AML-193 (cell line): ENCODE data around the gene HOXB8.

Source experiments
- DNase-seq, 2 experiments: peaks; one replicate each; lab custom pipeline; 2025; lab: John Stamatoyannopoulos, UW

HOXB8 gene

GRCh38 chr17:48567646-48568354 is 47.3 kb downstream of the HOXB8 start:
- no peak for DNase-seq

DNA sequence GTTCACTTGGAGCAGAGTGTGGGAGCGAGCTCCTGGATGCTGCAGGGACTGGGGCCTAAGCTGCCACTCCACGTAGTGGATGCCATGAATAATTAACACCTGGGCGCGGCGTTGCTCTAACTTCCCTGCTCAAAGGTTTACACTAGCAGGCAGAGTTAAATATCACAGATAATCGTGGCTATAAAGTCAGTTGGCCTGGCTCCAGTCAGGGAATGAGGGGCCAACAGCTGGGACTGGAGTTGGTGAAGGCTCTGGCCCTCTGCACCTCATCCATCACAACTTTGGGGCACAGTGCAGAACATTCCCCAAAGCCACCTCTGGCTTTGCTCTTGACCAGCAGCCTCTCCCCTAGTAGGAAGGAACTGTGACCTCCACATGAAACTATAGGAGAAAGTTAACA is 47.9 kb downstream of the HOXB8 start:
- no peak for DNase-seq

- no peak for DNase-seq
Observed at GRCh38 chr17:48566717-48567116, 48.4 kb downstream of the HOXB8 start.

DNA sequence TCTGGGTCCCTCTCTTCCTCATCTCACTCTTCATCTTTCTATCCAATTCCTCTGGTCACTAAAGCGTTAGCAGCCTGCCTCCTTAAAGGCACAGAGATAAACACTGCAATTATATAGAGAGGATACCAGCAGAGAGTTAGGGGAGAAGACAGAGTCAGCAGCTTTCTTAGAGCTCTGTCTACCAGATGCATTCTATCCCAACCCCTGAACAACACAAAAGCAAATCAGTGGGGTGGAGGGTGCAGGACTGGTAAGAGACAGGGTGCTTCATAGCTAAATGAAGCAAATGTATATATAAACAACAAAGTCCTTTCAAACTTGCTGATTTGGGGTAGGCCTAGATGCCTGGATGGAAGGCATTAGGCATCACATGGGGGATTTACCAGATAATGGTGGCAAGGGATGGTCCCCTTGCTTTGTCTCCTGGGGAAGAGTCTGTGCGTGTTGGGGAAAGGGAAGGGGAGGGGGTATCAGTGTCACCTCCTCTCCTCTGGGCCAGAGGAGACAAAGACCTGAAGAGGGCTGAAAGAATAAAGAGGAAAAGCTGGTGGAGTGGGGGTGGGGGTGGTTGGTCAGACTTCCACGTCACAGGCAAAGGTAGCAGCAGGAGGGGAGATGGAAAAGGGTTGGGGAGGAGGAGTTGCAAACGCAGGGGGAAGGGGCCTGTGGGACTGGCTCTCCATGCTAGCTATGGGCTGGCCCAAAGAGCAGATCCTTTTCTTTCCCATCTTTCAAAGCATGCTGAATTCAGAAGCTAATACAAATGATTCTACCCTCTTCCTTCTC is 49.0 kb downstream of the HOXB8 start:
- no peak for DNase-seq

DNA sequence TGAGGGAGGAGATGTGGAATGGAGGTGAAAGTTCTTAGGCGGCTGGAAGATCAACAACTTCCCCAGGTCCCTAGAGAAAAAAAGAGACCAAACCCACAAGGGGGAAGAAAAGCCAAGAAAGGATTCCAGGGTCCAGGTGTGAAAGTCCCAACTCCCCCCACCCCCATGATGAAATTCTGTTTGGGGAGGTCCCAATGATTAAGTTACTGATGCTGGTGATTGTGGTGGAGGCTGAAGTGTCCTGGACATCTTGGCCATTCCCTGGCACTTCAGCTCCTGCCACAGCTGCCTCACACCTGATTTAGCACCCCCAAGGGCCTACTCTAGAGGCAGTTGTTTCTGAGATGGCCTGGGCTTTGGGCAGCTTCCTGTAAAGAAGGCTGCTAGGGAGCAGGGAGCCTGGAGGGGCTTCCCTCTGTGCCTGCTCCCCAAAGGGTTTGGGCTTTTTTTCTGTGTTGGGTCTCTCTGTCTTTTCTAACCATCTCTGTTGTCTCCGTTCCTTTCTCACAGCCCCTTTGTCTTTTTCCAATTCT is 50.0 kb downstream of the HOXB8 start:
- no peak for DNase-seq

DNA sequence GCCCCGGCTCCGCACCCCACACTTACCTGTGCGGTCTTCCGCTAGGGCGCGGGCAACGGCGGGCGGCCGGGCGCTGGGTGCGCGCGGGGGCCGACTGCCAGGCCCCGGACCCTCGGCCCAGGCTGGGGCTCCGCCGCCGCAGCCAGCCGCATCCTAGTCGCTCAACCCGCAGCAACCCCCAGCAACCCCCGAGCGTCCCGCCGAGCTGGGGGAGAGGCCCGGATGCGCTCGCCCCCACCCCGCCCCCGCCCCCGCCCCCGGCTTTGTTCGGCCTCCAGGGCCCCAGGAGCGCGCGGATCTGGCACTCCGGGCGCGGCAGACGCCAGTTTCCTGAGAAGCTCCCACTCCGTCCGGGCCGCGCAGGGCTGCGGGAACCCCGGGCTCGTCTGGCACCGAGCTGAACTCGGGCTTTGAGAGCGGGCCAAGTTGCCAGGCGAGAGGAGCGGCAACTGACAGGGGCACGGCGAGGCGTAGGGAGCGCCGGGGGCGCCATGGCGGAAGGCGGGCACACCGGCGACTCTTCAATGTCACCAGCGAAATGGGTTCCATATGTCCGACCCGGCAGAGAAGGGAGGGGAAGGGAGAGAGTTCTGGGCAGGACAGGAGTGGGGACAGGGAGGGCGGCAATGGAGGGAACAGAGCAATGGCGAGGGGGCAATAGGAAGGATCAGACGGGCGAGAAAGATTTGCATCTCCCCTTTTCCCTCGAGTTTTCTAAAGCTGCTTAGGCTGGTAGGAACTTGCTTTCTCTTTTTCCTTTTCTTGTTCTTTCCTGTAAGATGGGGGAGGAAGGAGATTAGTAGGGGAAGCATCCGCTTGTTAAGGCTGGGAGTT is 50.7 kb downstream of the HOXB8 start:
- DNase-seq: no peak

- DNase-seq: no peak
Observed at GRCh38 chr17:48563867-48564187, 51.3 kb downstream of the HOXB8 start.

GRCh38 chr17:48563385-48563838 is 51.7 kb downstream of the HOXB8 start:
- DNase-seq: no peak

DNA sequence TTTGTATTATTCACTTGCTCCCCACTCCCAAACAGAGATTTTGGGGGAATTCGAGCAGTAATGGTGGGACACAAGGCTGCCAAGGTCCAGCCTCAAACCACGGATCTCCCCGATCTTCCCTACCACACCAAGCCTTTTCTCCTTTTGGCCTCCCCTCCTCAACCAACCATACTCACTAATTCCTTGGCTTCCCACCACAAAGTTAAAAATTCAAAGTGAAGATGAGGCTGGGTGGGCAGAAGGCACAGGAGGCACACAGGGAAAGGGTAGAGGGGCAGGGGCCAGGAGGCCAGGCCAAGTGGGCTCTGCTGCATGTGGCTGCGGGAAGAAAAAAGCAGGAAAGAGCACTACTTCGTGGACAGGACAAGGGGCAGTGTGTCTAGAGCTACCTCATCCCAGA is 52.2 kb downstream of the HOXB8 start:
- DNase-seq: no peak
